Putamen (tissue), 1 donor: ENCODE data around the gene KIF16B.
"Not testable (repeated sequence)": the region's sequence is repeated elsewhere in the genome, so short reads cannot be mapped to it uniquely, and the experiment has no call there.

Experiments
- DNase-seq: peaks from one replicate; pipeline ENCODE4 v3.0.0-alpha.2; 2016; ENCODE audit warnings: low spot score

The KIF16B gene

DNA sequence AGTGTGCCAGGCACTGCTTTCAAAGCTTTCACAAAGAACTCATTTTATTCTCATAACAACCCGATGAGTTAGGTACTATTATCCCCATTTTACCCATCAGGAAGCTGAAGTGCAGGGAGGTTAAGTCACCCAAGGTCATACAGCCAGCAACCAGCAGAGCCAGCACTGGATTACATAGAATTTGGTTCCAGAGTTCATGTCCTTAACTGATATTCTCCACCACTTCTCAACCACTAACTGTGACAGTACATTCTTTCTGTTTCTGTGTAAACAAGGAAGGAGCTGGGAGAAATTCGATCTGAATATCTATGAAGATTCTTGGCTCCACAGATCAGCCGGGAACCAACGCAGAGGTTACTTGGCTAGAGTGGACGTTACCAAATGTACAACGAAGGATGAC is 98.0 kb downstream of the KIF16B start:
- no peak for DNase-seq

DNA sequence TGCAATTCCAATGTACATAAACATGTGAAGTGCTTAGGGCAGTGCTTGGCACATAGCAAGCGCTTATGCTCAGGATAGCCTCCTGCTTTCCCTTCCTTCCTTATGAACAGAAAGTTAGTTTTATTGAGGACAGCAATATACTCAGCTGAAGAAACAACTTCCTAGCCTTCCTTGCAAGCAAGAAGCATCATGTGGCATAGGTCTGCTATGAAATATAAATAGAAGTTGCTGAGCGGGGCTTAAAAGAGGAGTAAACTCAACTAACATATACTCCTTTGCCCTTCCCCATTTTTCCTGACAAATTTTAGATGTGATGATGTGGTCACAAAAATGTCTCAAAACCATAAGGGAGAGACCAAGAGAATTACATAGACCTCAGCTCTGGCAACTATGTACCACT is 98.9 kb downstream of the KIF16B start:
- no peak for DNase-seq

DNA sequence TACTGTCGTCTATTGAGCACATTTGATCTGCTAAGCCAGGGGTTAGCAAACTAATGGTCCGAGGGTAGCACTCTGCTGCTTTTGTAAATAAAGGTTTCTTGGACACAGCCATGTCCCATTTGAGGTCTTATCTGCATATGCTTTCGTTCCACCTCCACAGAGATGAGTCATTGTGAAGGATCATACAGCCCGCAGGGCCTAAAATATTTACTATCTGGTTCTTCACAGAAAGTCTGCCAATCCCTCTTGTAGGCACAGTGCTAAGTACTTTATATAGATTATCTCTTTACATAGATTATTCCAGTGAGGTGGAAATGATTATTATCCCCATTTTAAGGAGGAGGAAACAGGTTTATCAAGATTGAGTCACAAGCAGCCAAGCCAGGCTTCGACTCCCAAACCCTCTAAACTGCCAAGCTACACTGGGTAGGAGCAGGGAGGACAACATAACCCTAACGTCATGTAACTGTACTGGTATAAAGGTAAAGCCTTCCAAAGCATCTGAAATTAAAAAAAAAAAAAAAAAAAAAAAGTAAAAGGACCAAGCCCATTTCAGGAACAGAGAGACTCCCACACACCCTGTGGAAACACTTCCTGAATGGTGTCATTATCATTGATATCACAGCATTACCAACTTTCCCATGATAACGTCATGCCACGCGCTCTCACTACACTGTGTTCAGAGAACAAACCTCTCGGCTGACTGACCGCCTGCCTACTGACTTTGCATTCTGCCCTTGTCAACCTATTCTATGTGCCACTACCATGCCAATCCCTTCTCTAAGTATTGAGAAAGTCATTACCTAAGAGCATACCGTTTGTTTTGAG is 101.0 kb downstream of the KIF16B start:
- no peak for DNase-seq

DNA sequence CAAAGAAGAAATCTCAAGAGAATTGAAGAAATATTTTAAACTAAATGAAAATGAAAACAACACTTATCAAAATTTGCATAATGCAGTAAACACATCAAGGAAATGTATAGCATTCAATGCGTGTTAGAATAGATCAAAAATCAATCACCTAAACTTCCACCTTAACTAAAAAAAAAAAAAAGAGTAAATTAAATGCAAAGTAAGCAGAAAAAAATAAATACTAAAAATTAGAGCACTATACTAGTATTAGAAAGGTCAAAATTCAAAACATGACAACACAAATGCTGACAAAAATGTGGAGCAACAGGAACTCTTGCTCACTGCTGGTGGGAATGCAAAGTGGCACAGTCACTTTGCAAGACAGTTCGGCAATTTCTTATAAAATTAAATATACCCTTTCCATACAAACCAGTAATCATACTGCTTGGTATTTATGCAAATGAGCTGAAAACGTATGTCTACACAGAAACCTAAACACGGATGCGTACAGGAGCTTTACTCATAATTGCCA is 103.8 kb downstream of the KIF16B start:
- no peak for DNase-seq

DNA sequence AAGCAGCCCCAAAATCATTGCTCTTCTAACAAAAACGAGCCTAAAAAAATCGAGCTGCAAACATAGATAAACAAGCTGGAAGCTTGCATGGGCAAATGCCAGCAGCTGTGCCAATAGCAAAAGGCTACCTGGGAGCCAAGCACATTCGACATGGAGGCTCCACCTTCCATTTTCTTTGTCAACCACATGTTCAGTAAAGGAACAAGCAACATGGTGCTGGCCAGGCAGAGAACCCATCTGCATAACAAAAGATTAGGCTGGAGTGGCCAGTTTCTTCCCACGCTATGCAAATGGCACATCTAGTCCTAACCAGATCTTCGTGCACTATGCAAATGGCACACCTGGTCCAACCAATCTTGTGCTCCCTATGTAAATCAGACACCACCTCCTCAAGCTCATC is 110.5 kb downstream of the KIF16B start:
- DNase-seq = no peak

DNA sequence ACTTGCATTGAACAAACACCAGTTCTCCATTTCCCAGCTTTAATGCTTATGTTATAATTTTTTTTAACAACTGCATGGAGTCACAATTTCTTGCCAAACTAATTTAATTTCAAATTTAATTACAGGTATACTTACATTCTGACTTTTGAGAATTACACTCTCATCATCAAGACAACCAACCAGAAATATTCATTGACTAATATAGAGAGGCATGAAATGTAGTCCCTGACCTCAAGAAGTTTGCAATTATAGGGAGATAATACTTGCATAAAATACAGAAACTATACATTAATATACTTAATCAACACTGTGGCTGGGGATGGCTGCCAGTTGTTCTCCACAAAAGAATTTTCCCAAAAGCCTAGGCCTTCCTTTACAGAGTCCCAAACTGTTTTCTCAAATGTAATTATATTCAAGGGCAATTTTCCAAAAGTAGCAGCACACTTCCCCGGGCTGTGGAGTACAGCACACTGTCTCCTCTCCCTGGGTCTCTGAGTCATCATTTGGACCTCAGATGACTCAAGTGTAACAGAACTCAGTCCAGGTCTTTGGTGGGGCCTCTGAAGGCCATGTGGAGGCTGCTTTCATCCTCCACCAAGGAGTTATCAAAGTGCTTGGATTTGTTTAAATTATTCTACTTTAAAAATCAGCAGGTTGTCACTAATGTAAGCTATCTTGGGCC is 114.1 kb downstream of the KIF16B start:
- DNase-seq = no peak

DNA sequence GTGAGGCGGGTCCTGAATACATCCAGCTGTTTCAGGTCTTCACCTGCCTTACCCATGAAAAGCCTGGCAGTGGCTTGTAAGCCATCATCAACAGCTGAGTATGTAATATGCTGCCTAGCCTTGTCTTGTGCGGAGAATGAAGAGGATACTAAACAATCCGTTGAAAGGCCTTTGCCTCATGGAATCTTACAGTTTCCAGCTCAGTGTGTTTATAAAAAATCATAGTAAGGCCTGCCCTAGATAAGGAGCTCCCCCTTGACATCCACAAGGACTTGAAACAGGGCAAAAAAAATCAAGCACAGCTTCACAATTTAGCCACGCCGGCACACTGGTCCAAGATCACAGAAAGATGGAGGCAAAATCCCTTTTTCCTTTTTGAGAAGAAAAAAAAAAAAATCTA is 115.7 kb downstream of the KIF16B start:
- DNase-seq = no peak

DNA sequence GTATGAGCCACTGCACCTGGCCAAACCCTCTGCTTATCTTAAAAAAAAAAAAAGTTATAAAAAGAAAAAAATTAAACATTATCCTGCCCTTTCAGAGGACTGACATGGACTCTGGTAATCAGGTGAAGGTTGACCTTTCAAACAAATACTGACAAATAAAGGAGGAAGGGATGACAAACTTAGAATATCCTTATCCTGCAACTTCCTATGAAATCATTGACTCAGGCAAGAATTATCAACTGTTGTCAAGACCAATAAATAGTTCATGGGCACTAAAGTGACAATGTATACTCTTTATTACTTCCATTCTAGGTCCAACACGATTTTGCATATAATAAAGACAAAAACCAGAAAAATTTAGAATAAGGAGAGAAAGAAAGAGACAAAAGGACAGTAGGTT is 117.9 kb downstream of the KIF16B start:
- DNase-seq = no peak

DNA sequence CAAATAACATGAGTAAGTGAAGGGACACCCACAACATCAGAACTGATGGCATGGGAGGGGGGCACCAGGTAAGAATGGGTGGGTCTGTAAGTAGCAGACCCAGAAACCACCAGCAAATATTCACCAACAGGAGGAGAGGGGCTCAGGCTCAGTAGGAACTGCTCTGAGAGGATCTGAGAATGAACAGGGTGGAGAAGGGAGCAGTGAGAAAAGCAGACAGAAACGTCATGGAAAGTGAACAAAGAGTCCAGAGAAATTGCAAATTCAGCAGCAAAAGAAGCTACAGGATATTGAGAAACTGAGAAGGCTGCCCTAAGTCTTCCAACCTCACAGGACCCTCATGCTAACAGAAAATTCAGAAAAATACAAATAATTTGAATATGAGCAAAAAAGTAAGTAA is 121.3 kb downstream of the KIF16B start:
- no peak for DNase-seq

DNA sequence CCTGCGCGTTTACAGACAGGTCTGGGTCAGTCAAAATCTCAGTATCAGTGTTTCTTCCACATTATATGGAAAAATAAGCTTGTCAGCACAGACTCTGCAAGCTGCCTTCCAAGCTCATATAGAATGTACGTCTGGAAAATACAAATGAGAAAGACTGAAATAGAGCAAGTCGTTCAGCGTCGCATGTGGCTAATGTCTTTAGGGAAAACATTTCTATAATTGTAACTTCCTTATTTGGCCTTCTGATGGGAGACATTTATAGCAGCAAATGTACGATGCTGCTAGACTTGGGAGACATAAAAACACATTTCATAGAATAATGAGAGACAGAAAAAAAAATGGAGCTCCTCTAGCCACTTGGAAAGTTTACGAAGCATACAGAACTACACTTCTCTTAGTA is 122.2 kb downstream of the KIF16B start:
- DNase-seq = no peak

DNA sequence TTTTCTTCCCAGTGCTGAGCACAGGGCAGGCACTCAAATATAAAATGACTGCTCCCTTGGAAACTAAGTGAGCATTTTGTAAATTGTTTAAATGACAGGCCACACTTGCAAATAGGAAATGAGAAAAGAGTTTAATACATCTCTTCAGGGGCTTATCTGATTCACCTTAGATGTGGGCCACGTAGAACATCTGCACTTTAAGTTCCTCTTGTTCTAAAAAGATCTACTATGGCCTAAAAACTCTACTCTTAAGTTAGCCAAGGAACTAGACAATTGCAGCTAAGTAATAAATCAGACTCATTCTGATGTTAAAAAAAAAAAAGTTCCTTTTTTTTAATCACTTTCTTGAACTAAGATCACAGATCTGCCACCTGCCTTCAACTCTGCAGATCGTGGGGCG is 126.3 kb downstream of the KIF16B start:
- DNase-seq = no peak

DNA sequence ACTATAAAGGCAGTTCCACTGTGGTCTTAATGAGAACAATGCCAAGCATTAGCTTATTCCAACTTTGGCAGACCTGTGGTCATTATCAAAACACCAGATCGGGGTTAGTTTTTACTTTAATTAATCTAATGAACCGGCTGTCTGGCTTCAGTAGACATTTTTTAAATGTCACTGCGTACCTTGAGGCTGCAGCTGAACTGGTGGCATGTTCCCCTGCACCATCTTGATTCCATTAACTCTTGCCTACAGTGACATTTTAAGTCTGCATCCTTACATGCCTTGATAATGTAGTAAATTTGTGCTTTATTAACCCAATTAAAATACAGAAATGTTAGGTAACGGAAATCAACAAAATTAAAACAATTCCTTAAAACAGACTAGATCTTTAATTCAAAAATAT is 127.0 kb downstream of the KIF16B start:
- DNase-seq = no peak

DNA sequence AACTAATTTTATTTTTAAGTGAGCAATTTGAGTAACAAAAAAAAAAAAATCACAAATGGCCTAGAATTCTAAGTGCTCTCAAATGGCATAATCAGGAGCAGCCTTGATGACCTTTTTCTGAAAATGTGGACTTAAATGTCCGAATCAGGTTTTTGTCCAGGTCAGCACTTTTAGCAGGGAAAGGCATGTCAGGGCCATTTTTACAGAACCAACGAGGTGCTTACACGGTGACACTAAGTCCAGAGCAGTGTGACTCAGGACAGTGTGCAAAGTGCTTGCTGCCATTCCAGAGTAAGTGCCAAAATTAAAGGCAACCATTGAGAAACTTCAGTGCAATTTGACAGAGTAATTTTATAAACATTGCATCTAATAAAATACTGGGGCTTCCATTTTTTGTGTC is 127.8 kb downstream of the KIF16B start:
- DNase-seq = no peak

DNA sequence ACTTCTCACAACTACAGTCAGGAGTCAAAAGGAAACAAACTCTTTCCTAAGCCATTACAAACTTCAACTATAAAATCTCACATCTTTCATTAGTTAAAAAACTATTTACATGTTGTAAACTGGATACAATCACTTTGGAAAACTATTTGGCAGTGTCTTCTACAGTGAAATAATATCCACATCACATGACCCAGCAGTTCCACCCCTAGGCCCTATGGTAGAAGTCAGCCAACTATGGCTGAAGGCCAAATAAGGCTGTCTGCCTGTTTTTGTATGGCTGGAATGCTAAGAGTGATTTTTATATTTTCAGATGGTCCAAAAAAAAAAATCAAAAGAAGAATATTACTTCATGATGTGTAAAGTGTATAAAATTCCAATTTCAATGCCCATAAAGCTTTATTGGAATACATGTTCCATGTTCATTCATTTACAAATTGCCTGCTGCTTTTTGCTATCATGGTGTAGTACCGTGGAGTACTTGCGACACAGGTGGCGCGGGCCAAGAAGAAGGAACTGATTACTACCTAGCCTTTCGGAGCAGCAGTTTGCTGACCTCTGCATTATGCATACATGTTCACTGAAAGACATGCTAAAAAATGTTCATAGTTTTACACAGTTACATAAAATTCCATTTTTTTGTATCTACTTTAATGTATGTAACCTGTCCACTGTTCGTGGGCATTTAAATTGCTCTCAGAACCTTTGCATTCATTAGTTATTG is 129.0 kb downstream of the KIF16B start:
- no peak for DNase-seq

DNA sequence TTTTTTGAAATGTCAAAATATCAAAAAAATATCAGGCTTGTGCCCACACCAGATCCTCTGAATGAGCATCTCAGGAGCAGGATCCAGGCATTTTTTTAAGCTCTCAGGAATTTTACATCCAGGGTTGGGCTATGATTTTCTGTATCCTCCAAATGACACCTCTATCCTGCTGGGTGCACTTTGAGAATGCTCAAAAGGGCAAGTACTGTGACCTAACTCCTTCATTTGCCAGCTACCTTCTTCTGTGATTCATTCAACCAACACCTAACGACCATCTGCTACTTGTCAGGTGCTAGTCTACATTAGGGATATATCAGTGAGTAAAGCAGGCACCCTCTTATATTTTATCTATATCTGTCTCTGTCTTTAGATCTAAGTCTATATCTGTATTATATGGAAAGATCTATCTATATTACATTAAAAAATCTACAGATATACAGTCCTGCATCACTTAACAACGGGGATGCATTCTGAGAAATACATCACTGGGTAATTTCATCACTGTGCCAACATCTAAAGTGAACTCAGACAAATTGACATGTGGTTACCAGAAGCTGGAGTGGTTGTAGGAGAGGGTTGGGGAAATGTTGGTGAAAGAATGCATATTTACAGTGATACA is 131.6 kb downstream of the KIF16B start:
- no peak for DNase-seq

DNA sequence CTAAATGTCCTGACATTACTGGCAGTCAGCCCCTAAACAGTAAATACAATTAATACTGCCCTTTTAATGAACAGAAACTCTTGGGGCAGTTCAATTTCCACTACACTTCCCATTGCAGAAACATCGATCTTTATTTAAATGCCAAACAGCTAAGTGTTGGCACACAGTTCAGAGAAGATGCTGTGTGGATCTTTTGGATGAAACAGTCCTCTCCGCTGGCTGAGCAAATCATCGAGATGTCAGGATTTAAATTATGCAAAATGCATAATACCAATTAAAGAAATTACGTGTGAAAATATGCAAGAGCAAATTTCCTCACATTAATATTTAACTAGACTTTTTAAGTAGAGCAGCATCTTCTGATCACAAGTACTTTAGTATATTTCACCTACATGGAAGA is 132.6 kb downstream of the KIF16B start:
- no peak for DNase-seq

DNA sequence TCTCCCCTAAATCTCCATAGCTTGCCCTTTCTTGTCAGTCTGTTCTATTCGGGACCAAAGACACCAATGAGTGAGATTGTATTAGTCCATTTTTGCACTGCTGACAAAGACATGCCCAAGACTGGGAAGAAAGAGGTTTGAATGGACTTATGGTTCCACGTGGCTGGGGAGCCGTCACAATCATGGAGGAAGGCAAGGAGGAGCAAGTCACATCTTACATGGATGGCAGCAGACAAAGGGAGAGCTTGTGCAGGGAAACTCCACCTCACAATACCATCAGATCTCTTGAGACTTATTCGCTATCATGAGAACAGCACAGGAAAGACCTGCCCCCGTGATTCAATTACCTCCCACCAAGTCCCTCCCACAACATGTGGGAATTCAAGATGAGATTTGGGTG is 133.7 kb downstream of the KIF16B start:
- not testable (repeated sequence) for DNase-seq

DNA sequence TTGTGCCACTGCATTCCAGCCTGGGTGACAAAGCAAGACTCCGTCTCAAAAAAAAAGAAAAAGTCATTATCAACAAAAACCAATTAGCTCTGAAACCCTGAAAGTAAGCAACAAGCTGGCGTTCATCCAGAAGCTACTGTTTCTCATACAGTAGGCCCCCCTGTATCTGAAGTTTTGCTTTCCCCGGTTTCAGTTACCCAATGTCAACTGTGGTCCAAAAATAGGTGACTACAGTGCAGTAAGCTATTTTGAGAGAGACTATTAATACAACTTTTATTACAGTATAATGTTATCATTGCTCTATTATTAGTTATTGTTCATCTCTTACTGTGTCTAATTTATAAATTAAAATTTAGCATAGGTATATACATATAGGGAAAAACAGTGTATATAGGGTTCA is 135.1 kb downstream of the KIF16B start:
- no peak for DNase-seq

DNA sequence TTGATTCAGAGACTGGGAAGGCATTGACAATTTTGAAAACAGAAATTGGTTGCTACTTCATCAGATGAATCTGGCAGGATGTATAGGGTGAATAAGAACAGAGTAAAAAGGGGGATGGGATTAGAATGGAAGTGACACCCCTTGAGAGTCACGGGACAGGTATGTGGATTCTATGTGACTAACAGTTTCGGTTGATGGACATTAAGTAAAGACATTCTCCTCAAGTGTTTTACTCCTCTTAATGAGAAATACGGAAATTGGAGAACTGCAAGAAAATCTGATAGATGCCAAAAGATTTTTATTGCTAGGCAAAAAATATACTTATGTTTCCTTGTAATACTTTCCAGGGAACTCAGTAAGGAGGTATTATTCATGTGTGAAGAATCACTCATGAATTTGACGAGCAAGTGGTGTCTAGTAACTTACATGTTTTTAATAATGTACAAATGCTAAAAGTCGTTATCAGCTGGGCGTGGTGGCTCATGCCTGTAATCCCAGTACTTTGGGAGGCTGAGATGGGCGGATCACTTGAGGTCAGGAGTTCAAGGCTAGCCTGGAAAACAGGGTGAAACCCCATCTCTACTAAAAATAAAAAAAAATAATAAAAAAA is 135.8 kb downstream of the KIF16B start:
- no peak for DNase-seq

DNA sequence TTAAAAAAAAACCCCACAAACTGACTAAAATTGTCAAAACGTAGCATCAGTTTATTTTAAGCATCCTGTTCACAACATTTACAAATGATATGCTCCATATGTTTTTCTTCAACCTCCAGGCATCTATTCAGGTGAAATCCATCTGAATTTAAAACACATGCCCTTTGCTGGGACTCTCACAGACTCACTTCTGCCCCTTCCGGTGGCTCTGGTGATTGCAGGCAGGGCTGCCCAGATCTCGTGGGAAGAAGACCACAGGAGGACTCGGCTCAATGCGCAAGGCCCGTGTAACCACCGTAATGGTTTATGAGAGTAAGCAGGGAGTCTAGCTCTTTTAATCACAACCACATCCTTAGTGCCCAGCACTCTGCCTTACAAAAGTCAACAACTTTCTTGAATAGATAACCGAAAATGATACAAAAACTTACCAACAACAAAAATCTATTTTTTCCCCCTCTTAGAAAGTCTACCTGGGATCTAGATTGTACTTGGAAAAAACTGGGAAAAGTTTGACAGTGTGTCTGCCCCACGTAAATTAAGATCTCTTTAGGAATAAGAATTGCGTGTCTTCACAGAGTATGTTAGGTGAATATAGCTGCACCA is 139.1 kb downstream of the KIF16B start:
- DNase-seq = no peak

DNA sequence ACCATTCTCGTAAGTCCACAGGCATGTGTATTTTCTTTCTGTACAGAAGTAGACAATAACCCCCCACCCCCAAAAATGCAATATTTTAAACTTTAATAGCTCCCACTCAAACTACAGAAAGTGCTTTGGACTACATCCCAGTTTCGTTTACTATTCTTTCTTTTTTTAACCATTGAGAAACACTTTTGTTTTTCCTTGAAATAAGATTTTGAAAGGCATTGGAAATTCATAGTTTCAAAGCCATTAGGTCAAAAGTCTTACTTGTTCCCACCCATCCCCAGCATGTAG is 140.0 kb downstream of the KIF16B start:
- no peak for DNase-seq
